GM12878 (cell line): ENCODE data around the gene MARF1. TPM values are rescaled to one million over a fixed set of nuclear protein-coding genes. Genes with fewer than 3 reads are reported as not detected.

Experiments used
- ATAC-seq: fragments of 200-7000 bp; cut with Tn5 transposase; 3 replicates; pipeline ENCODE4 v1.9.1; 2020; ENCODE audit warnings: mild to moderate bottlenecking, moderate library complexity
- BruUV-seq: library from RNA; stranded (reverse); fragments of 400-500 nt; replicated peaks from 2 replicates; lab custom pipeline; 2021; lab: Mats Ljungman, UMichigan
- CTCF ChIA-PET: fragments of 300-600 bp; sonication (Branson Sonifier 250); formaldehyde crosslinking; extraction: SDS; loops from one replicate; lab custom pipeline; 2021; ENCODE audit warnings: inconsistent platforms; lab: Yijun Ruan, JAX
- POLR2A ChIA-PET: fragments of 350-600 bp; formaldehyde crosslinking; extraction: SDS; loops from one replicate; lab custom pipeline; 2021; ENCODE audit warnings: inconsistent platforms; lab: Charles Lee
- RAD21 ChIA-PET: fragments of 300-600 bp; sonication (Branson Sonifier 250); formaldehyde crosslinking; loops from one replicate; lab custom pipeline; 2023; ENCODE audit warnings: antibody characterized with exemption; ENCODE audit not compliant: unreplicated experiment; lab: Charles Lee
- SMC1A ChIA-PET: fragments of 300-600 bp; sonication (Branson Sonifier 250); formaldehyde crosslinking; loops from one replicate; lab custom pipeline; 2023; ENCODE audit not compliant: unreplicated experiment, uncharacterized antibody; lab: Charles Lee
- DNase-seq: peaks from one replicate; pipeline ENCODE4 v3.0.0-alpha.2; 2011; ENCODE audit warnings: low read depth, low spot score
- FAIRE-seq: peaks from 3 replicates; lab custom pipeline; 2011; peaks lifted over from hg19 to GRCh38; lab: Jason Lieb, UNC
- H2AFZ ChIP-seq: 2 replicates; pipeline ENCODE4 v1.6.0; 2011; ENCODE audit warnings: low read depth, low read length, control low read depth; ENCODE audit not compliant: control insufficient read depth
- H3K27ac ChIP-seq: 2 replicates; pipeline ENCODE4 v1.5.1; 2011; ENCODE audit warnings: control low read depth; ENCODE audit not compliant: control insufficient read depth, insufficient read depth
- H3K27me3 ChIP-seq, 2 experiments: replicated peaks in 1 of 2; 2 replicates each; pipeline versions ENCODE4 v1.6.0 to v1.6.1; 2011; ENCODE audit warnings: low read length in 1 of 2; ENCODE audit not compliant: control insufficient read depth in 2 of 2, insufficient read depth in 2 of 2
- H3K36me3 ChIP-seq, 2 experiments: 2 replicates each; pipeline ENCODE4 v1.5.1; 2011; ENCODE audit warnings: low read length in 1 of 2; ENCODE audit not compliant: control insufficient read depth in 2 of 2, insufficient read depth in 2 of 2
- H3K4me1 ChIP-seq: 2 replicates; pipeline ENCODE4 v1.6.1; 2011; ENCODE audit warnings: mild to moderate bottlenecking, low read length, moderate library complexity, mixed read lengths; ENCODE audit not compliant: control insufficient read depth, insufficient read depth
- H3K4me2 ChIP-seq: 2 replicates; pipeline ENCODE4 v1.6.0; 2011; ENCODE audit warnings: control low read depth; ENCODE audit not compliant: control insufficient read depth, insufficient read depth
- H3K4me3 ChIP-seq: fragments of 200-600 bp; sonication (generic); 2 replicates; pipeline ENCODE4 v1.5.1; 2016
- H3K79me2 ChIP-seq: 2 replicates; pipeline ENCODE4 v1.6.0; 2011; ENCODE audit warnings: low read length; ENCODE audit not compliant: control insufficient read depth, insufficient read depth
- H3K9ac ChIP-seq: 2 replicates; pipeline ENCODE4 v1.8.0; 2011; ENCODE audit warnings: low read length, control low read depth, mixed read lengths; ENCODE audit not compliant: control insufficient read depth, insufficient read depth
- H3K9me3 ChIP-seq: replicated peaks from 3 replicates; pipeline ENCODE4 v1.5.1; 2011; ENCODE audit warnings: mild to moderate bottlenecking, low read length; ENCODE audit not compliant: control insufficient read depth, insufficient read depth
- H4K20me1 ChIP-seq: 2 replicates; pipeline ENCODE4 v1.6.0; 2011; ENCODE audit not compliant: control insufficient read depth, insufficient read depth
- BCL11A ChIP-seq: IDR thresholded peaks from 2 replicates; pipeline ENCODE4 v1.6.1; 2011; ENCODE audit warnings: low read depth, low read length
- BRCA1 ChIP-seq: IDR thresholded peaks from 2 replicates; pipeline ENCODE4 v1.6.1; 2011; ENCODE audit warnings: low read depth, low read length, improper control_type of control experiment
- CHD2 ChIP-seq: IDR thresholded peaks from 2 replicates; pipeline ENCODE4 v1.6.1; 2011; ENCODE audit warnings: low read depth, low read length, improper control_type of control experiment, borderline replicate concordance
- EED ChIP-seq: sonication (generic); IDR thresholded peaks from 2 replicates; pipeline ENCODE4 v1.6.1; 2016; ENCODE audit warnings: antibody characterized with exemption, low read depth
- ESRRA ChIP-seq: IDR thresholded peaks from 2 replicates; pipeline ENCODE4 v1.6.1; 2012; ENCODE audit warnings: mild to moderate bottlenecking, low read length, improper control_type of control experiment
- POU2F2 ChIP-seq: IDR thresholded peaks from 3 replicates; pipeline ENCODE4 v1.6.1; 2011; ENCODE audit warnings: low read depth, mild to moderate bottlenecking, low read length, borderline replicate concordance
- PRDM15 ChIP-seq: fragments of 450-650 bp; formaldehyde crosslinking; IDR thresholded peaks from 2 replicates; pipeline ENCODE4 v1.4.0; 2020; ENCODE audit warnings: mild to moderate bottlenecking, moderate library complexity
- RAD21 ChIP-seq: IDR thresholded peaks from 2 replicates; pipeline ENCODE4 v1.6.1; 2011; ENCODE audit warnings: mild to moderate bottlenecking, low read depth, low read length, moderate library complexity; ENCODE audit not compliant: insufficient read depth
- SIN3A ChIP-seq: IDR thresholded peaks from 2 replicates; pipeline ENCODE4 v1.6.1; 2012; ENCODE audit warnings: low read depth, low read length, improper control_type of control experiment
- SMAD5 ChIP-seq: IDR thresholded peaks from 2 replicates; pipeline ENCODE4 v1.6.1; 2016; ENCODE audit warnings: antibody characterized with exemption, low read depth
- SMC3 ChIP-seq: IDR thresholded peaks from 2 replicates; pipeline ENCODE4 v1.6.1; 2011; ENCODE audit warnings: low read length, improper control_type of control experiment, borderline replicate concordance
- SP1 ChIP-seq: IDR thresholded peaks from one replicate; pipeline ENCODE4 v1.6.1; 2011; ENCODE audit warnings: low read depth, low read length
- TBL1XR1 ChIP-seq: IDR thresholded peaks from 2 replicates; pipeline ENCODE4 v1.6.1; 2012; ENCODE audit warnings: low read depth, low read length, improper control_type of control experiment
- ZBED1 ChIP-seq: IDR thresholded peaks from 2 replicates; pipeline ENCODE4 v1.6.1; 2016; ENCODE audit warnings: borderline replicate concordance
- ZNF207 ChIP-seq: fragments of 450-650 bp; IDR thresholded peaks from 2 replicates; pipeline ENCODE4 v1.6.1; 2014; ENCODE audit warnings: antibody characterized with exemption, mild to moderate bottlenecking, borderline replicate concordance
- ZNF622 ChIP-seq: fragments of 450-650 bp; IDR thresholded peaks from 2 replicates; pipeline ENCODE4 v1.6.1; 2017; ENCODE audit warnings: mild to moderate bottlenecking, inconsistent platforms
- ZZZ3 ChIP-seq: IDR thresholded peaks from 2 replicates; pipeline ENCODE4 v1.6.1; 2011; ENCODE audit warnings: low read depth; ENCODE audit not compliant: control insufficient read depth, insufficient read length
- WGBS: methylation state at CpG from one replicate; pipeline ENCODE4 v1.1.6; 2016; ENCODE audit warnings: low lambda C conversion rate; ENCODE audit not compliant: insufficient replicate concordance, insufficient coverage; ENCODE audit errors: missing lambda C conversion rate; 5-methylcytosine and 5-hydroxymethylcytosine counted together
- in situ Hi-C: fragments of 300-500 bp; cut with MboI; formaldehyde crosslinking; loops from 9 replicates; pipeline ENCODE4 v1.14.3; 2018; ENCODE audit warnings: mixed read lengths
- intact Hi-C: fragments of 100-400 bp; cut with micrococcal nuclease; formaldehyde crosslinking; loops from one replicate; pipeline ENCODE4 v1.14.2; 2022; ENCODE audit not compliant: unreplicated experiment
- polyA plus RNA-seq, 11 experiments: library from polyadenylated mRNA; depleted of rRNA in 4 of 11; unstranded in 6 of 11; stranded (reverse) in 5 of 11; fragments of >200 nt; fragmentation: Nextera tagmentation in 4 of 11; fragmentation: Illumina TruSeq in 1 of 11; extraction: Ambion mirVana in 4 of 11; extraction: Trizol in 1 of 11; gene quantifications; 1 replicate in 1 of 11; 2 replicates in 10 of 11; pipeline versions ENCODE4 v1.2.1 to v1.2.3, GENCODE V29; 2011 to 2016; ENCODE audit warnings: inconsistent platforms in 2 of 11, missing spikeins in 2 of 11, low read depth in 1 of 11
- total RNA-seq, 4 experiments: library from RNA; depleted of rRNA in 3 of 4; stranded (reverse); fragments of >200 nt in 3 of 4; fragmentation: Illumina TruSeq in 1 of 4; extraction: Trizol in 1 of 4; gene quantifications; 2 replicates each; pipeline versions ENCODE4 v1.2.1 to v1.2.3, GENCODE V29; 2013 to 2021
- TF ChIP-seq, protein P1 (sequence below): fragments of 450-650 bp; IDR thresholded peaks from 2 replicates; pipeline ENCODE4 v1.6.1; 2017; ENCODE audit warnings: mild to moderate bottlenecking, low read depth, inconsistent platforms; ENCODE audit not compliant: poor library complexity, severe bottlenecking

MARF1 gene
- total and polyA plus RNA-seq, 10 of the 15 experiments (the other 5 are each of a cell fraction or from before 2014, with no cell fraction given), result 4.5 to 40.1 (median 14.0) TPM

DNA sequence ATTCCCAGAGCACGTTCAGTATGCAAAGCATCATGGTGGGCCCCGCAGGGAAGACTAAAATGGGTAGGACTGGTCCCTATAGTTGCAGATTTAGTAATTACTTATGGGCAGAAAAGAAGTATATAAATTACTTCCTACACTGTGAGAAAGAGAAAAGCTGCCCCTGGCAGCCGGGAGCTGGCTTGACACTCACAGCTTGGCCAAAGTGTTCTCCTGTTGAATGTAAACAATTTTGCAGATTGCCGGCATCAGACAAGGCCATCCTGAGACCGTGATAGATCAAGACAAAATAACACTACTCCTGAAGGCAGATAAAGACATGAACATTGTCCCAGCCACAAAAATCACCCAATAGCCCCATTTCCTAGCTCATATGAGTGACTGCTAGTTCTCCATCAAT, 98.5 kb downstream of the MARF1 start:
- Histone ChIP-seq H3K27ac (no peak overlapping the region), H3K4me1 (no peaks in the 10 kb centered on the region), H3K9ac (no peak overlapping the region), H2AFZ (no peak overlapping the region), H3K27me3 (no peaks in the 10 kb centered on the region), H3K4me2 (no peak overlapping the region), H3K4me3 (no peak overlapping the region), H4K20me1 (no peaks in the 10 kb centered on the region), H3K9me3 (no peaks in the 10 kb centered on the region; the same call in 2 of the 3 replicates), H3K79me2 (no peaks in the 10 kb centered on the region), H3K36me3 (no peaks in the 10 kb centered on the region)
- no TSS peak for BruUV-seq
- DNase-seq (no peak), FAIRE-seq (no peak), ATAC-seq (no peak)
- ChIA-PET SMC1A (interaction anchor here (1.1 kb wide), 1 partner anchor 9 kb away, joined by 3 read pairs; no protein-coding TSS in a partner anchor), CTCF (interaction anchor here (1.3 kb wide), 1 partner anchor 8 kb away, joined by 3 read pairs; no protein-coding TSS in a partner anchor), POLR2A (no interaction called here), RAD21 (no interaction called here)
- WGBS, result 47% methylated on average over 5 of the region's 5 CpGs
- intact Hi-C loops, result no loop called here
- in situ Hi-C loops, result no loop called here
- no peak for TF ChIP-seq BRCA1
- no peak for TF ChIP-seq RAD21
- no peak for TF ChIP-seq SP1
- TF ChIP-seq ESRRA, result no peak
- no peak for TF ChIP-seq POU2F2
- TF ChIP-seq CHD2, result no peak
- TF ChIP-seq ZZZ3, result no peak
- TF ChIP-seq SMC3, result no peak
- no peak for TF ChIP-seq ZNF622
- TF ChIP-seq, protein P1, sequence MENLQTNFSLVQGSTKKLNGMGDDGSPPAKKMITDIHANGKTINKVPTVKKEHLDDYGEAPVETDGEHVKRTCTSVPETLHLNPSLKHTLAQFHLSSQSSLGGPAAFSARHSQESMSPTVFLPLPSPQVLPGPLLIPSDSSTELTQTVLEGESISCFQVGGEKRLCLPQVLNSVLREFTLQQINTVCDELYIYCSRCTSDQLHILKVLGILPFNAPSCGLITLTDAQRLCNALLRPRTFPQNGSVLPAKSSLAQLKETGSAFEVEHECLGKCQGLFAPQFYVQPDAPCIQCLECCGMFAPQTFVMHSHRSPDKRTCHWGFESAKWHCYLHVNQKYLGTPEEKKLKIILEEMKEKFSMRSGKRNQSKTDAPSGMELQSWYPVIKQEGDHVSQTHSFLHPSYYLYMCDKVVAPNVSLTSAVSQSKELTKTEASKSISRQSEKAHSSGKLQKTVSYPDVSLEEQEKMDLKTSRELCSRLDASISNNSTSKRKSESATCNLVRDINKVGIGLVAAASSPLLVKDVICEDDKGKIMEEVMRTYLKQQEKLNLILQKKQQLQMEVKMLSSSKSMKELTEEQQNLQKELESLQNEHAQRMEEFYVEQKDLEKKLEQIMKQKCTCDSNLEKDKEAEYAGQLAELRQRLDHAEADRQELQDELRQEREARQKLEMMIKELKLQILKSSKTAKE, result no peak
- no peak for TF ChIP-seq TBL1XR1
- TF ChIP-seq PRDM15 (CRISPR knock-in tag), result no peak
- no peak for TF ChIP-seq ZNF207
- no peak for TF ChIP-seq SIN3A
- no peak for TF ChIP-seq ZBED1
- TF ChIP-seq SMAD5, result no peak
- no peak for TF ChIP-seq EED
- no peak for TF ChIP-seq BCL11A
